NCI-H1694 treated with DMSO at 0.1 percent for 48 hours (cell line): ENCODE measurements around the gene ARHGEF19.
"Not testable (repeated sequence)": the region's sequence is repeated elsewhere in the genome, so short reads cannot be mapped to it uniquely, and the experiment has no call there.

Experiments used
- DNase-seq: peaks from one replicate; lab custom pipeline; 2025; lab: John Stamatoyannopoulos, UW

The ARHGEF19 gene

GRCh38 chr1:16243936-16244649 is 31.6 kb upstream of the ARHGEF19 start:
- DNase-seq: peak; percentile 30

DNA sequence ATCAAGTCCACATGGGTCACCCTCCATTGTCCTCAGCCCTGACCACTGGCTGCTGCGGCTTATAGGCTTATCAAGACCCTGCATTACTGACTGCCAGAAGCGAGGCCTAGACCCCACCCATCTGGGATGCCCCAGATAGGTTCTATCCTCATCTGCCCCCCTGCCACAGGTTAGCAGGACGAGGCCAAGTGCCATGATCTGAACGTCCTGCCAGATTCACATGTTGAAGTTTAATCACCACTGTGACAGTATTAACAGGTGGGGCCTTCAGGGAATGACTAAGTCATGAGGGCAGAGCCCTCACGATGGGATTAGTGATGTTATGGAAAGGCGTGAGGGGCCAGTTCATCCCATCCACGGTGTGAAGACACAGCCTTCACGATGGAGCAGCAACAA is 30.8 kb upstream of the ARHGEF19 start:
- DNase-seq: no peak

DNA sequence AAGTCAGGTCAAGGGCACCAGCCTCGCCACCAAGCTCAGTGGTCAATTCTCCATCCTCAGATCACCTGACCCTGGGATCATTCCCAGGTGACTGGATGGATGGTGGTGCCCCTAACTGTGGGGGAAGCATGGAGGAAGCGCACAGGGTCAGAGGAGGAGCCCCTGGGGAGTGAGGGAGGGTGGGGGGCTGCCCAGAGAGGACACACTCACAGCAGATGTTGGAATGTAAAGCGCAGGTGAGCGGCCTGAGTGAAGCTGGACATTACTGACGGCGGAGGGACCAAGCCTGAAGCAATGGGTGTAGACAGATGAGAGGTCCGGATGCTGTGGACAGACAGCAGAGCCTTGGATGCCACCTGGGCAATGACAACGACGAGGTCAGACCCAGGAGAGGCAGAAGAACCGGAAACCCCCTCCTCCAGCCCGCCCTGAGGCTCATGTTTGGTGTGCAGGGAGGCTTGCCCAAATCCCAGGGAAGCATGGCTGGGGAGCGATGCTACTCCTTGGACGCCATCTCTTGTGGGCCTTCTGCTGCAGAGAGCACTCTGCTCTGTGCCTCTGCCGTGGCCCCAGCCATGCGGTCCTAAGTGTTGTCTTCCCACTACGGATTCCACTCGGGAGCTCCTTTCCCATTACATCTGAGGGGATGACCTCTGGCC is 30.2 kb upstream of the ARHGEF19 start:
- no peak for DNase-seq

DNA sequence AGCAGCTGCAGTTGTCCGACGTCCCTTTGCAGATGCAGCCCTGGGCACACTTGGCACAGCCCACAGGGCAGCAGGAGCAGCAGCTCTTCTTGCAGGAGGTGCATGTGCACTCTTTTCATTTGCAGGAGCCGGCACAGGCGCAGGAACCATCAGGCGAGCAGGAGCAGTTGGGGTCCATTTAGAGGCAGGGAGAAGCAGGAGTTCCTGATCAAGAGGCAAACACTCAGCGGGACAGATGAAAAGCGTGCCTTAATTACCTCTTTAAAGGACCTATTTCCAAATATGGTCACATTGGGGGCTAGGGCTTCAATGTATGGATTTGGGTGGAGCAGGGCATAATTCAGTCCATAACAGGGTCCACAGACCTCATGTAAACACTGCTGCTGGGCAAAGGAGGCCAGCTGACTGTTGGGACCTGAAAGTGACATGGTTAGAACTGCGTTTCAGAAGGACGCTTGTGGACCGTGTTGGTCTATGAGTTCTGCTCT is 28.8 kb upstream of the ARHGEF19 start:
- no peak for DNase-seq

- no peak for DNase-seq
Observed at GRCh38 chr1:16239972-16240491, 27.6 kb upstream of the ARHGEF19 start.

DNA sequence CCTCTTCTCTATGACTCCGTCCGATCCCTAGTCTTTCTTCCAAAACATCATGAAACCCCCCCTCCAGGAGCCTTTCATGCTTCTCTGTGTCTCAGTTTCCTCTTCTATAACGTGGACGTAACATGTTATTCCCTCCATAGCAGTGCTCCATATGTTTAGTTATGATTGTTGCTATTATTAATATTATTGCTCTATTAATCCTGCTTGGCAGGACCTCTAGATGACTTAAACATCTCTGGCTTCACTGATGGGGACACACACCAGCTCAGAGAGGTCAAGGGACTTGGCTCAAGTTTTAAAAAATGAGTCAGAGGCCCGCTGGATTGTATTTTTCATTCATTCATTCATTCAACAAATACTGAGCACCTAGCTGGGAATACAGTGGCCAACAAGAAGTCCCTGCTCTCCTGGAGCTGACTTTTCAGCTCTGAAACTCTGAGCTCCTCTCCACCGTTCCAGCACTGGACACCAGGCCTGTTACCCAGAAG is 24.9 kb upstream of the ARHGEF19 start:
- DNase-seq: no peak

- peak; percentile 80 for DNase-seq
Observed at GRCh38 chr1:16236511-16237342, 24.3 kb upstream of the ARHGEF19 start, which contains the start of gene CPLANE2. TSS of gene CPLANE2 (minus strand) at chr1:16237183. CDS start at chr1:16236742, 441 bp downstream.

DNA sequence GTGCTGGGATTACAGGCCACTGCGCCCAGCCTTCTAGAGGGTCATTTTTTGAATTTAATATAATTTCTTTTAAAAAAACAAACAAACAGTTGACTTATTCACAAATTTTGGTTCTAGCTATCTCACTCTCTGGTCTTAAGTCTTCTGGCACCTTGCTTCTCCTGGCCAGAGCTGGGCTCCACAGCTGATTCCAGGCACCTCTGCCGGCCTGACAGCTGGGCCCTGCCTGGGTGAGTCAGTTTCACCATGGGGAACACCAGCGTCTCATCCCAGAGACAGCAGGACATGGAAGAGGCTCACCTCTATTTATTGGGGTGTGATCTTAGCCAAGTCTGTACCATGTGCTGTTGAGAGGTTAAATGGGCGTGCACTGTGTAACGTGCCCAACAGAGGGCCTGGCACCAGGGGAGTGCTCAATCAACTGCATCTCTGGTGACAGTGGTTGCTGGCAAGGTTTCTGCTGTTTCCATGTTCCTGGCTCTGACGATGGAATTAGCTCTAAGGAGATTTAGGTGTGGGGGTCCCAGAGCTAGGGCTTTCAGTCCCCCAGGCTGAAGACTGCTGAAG is 23.6 kb upstream of the ARHGEF19 start:
- DNase-seq: peak; percentile 48

GRCh38 chr1:16235347-16235746 is 22.9 kb upstream of the ARHGEF19 start:
- DNase-seq: no peak

DNA sequence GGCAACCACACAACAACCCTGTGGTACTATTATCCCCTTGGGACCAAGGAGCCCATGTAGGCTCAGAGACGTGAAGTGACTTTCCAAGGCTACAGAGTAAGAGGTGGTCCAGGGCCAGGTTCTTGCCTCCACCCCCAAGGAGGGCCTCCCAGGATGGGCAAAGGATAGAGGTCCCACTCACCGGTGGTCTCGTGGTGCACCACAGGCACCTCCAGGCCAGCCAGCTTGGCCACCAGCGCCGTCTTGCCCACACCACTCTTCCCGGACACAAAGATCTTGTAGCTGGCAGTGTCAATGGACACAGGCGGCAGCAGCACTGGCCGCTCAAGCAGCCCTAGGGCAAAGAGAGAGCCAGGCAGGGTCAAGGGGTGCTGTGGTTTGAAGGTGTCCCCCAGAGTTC is 21.0 kb upstream of the ARHGEF19 start:
- no peak for DNase-seq

DNA sequence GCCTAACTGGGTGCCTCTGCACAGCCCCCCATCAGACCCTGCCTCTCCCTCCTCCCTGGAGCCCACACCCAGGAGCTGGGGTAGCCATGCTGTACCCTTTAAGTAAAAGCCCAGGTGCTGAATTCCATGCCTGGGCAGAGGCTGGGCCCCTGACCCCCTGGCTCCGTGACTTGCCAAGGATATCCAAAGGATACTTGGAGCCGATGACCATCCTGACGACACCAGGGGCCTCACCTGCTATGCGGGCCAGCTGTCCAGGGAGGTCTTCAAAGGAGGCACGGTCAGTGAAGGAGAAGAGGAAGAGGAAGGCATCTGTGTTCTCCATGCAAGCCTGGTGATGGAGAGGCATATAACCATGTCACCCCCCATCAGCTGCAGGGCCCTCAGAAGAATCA is 19.9 kb upstream of the ARHGEF19 start:
- no peak for DNase-seq

- no peak for DNase-seq
Observed at GRCh38 chr1:16231331-16232315, 19.2 kb upstream of the ARHGEF19 start.

DNA sequence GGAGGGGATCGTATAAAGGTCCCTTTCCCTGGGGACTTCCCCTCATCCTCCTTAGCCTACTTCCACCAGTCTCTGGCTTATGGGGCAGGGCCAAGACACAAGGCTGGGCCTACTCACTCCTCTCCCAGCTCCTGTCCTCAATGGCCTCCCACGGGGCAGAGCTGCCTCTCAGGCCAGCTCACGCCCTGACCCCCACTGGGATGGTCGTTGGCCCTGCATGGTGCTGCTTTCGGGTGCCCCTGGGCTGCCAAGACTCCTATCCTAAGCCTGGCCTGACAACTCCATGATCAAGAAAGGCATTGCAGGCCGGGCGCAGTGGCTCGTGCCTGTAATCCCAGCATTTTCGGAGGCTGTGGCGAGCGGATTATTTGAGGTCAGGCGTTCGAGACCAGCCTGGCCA is 18.3 kb upstream of the ARHGEF19 start:
- DNase-seq: no peak

DNA sequence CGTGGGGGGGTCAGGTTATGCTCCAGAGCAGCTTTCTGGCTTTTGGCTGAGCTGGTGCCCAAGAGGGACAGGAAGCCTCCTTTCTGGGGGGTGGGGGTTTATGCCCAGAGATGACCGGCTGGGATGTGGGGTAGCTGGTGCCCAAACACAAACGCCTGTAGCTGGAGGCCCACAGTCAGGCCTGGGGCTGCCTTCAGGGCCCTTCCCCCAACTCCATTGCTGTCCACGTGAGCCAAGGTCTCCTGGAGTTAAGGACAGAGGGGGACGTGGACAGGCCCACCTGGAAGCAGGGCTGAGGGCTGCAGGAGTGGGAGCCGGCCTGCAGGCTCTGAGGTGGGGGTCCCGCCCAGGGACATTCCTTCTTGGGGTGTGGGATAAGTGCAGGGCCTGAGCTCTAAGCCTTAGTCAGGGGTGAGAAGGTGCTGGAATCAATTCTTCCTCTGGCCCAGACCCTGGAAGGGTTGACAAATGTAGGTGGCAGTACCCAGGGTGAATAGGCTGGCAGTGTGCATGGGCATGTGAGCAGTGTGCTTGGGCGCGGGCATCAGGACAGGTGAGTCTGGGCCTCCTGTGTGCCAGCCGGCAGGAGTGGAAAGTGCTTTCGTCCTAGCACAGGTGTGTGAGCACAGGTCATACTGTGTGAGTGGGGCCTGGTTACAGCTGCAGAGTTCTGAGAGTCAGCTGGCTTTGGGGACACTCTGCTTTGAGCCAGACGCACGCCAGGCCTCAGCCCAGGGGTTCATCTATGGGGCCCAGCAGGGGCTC is 17.7 kb upstream of the ARHGEF19 start:
- DNase-seq: no peak

- DNase-seq: no peak
Observed at GRCh38 chr1:16226490-16227179, 14.2 kb upstream of the ARHGEF19 start.

- no peak for DNase-seq
Observed at GRCh38 chr1:16226129-16226489, 13.7 kb upstream of the ARHGEF19 start.

DNA sequence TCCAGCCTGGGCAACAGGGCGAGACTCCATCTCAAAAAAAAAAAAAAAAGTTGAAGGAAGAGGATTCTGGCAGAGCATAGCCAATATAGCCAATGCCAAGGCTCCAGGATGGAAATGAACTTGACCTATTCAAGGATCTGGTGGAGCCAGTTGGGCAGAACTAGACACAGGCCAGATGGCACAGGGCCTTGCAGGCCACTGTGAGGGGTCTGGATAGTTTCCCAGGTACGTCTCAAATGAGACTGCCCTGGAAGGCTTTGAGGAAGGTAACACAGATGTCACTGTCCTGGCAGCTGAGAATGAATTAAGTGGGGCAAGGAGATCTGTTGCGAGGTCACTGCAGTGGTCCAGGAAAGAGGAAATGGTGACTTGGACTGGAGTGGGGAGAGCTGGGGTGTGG is 12.0 kb upstream of the ARHGEF19 start:
- no peak for DNase-seq

DNA sequence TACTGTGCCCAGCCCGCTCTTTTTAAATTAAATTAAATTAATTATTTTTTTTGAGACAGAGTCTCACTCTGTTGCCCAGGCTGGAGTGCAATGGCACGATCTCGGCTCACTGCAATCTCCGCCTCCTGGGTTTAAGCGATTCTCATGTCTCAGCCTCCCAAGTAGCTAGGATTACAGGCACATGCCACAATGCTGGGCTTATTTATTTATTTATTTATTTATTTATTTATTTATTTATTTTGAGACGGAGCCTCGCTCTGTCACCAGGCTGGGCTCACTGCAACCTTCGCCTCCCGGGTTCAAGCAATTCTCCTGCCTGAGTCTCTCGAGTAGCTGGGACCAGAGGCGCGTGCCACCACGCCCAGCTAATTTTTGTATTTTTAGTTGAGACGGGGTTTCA is 10.3 kb upstream of the ARHGEF19 start:
- DNase-seq: not testable (repeated sequence)

GRCh38 chr1:16221499-16221898 is 9.0 kb upstream of the ARHGEF19 start:
- no peak for DNase-seq
